DOHH2 (cell line): ENCODE measurements around the gene SLC6A6.

Experiments
- EZH2phosphoT487 ChIP-seq: fragments of 200-600 bp; sonication (generic); IDR thresholded peaks from 2 replicates; pipeline ENCODE4 v1.6.1; 2017; ENCODE audit warnings: borderline replicate concordance, mild to moderate bottlenecking, antibody characterized with exemption, low read length, moderate library complexity, mixed read lengths
- TF ChIP-seq, protein P1 (sequence below): fragments of 200-600 bp; sonication (generic); IDR thresholded peaks from one replicate; pipeline ENCODE4 v1.5.1; 2014; ENCODE audit warnings: antibody characterized with exemption, mild to moderate bottlenecking, low read depth, low read length; ENCODE audit not compliant: poor library complexity, severe bottlenecking

DNA sequence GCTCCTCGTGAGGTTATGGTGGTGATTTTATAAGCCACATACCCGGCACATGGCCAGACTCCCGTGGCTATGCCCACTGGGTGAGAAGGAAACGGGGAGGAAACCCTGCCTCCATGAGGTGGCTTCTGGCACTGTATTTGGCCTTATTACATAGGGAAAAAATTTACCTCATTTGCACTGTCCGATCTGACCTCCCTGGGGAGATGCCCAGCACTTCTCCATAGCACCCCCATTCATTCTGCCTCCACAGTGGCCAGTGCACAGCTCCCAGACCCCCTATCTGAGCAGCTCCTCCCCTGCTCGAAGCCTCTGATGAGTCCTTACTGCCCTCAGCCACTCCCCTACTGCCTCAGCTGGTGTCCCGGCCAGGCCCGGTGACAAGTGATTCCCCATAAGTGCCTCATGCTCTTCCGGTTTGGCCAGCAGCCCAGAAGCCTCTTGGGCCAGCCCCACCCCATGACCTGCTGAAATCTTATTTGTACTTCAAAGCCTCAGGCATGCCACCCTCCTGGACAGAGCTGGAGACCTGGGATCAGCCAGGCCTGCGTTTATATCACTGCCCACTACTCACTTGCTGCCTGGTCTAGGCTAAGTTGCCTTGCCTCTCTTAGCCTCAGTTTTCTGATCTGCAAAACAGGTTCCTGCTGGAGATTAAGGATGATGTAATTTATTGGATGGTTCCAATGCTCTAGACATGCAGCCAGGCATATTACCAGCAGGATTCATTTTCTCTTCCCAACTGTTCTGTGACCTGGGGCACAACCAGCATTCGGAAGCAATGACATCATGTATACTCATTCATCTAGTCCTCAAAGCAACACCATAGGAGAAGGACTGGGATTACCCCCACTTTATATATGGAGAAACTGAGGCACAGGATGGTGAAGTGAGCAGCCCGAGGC, 30.6 kb upstream of the SLC6A6 start:
- TF ChIP-seq, protein P1, sequence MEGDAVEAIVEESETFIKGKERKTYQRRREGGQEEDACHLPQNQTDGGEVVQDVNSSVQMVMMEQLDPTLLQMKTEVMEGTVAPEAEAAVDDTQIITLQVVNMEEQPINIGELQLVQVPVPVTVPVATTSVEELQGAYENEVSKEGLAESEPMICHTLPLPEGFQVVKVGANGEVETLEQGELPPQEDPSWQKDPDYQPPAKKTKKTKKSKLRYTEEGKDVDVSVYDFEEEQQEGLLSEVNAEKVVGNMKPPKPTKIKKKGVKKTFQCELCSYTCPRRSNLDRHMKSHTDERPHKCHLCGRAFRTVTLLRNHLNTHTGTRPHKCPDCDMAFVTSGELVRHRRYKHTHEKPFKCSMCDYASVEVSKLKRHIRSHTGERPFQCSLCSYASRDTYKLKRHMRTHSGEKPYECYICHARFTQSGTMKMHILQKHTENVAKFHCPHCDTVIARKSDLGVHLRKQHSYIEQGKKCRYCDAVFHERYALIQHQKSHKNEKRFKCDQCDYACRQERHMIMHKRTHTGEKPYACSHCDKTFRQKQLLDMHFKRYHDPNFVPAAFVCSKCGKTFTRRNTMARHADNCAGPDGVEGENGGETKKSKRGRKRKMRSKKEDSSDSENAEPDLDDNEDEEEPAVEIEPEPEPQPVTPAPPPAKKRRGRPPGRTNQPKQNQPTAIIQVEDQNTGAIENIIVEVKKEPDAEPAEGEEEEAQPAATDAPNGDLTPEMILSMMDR: no peak
- no peak for TF ChIP-seq EZH2phosphoT487
